ENCODE results near the gene GPR173. TPM values are rescaled to one million over a fixed set of nuclear protein-coding genes. Genes with fewer than 3 reads are reported as not detected.

The GPR173 gene
- total RNA-seq, 1 donor from 2014 or later: 4.8 TPM

- no peak for DNase-seq
Observed at GRCh38 chrX:53089925-53090324, 41.3 kb downstream of the GPR173 start.

DNA sequence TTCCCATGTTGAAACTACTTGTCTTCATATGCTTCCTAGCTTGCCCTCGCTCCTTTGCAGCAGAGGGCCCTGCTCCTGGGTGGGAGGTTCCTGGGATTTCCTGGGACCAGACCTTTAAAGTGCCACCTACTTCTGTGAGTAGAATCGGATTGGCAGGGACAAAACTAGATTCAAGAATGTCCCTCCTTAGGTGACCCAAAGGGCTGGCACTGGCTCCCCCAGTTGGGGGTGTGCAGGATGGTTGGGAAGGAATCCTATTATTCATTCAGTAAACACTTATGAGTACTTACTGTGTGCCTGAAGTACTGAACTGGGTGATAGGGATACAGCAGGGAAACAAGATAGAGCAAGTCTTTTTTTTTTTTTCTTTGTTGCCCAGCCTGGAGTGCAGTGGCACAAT is 42.8 kb downstream of the GPR173 start:
- DNase-seq: no peak

DNA sequence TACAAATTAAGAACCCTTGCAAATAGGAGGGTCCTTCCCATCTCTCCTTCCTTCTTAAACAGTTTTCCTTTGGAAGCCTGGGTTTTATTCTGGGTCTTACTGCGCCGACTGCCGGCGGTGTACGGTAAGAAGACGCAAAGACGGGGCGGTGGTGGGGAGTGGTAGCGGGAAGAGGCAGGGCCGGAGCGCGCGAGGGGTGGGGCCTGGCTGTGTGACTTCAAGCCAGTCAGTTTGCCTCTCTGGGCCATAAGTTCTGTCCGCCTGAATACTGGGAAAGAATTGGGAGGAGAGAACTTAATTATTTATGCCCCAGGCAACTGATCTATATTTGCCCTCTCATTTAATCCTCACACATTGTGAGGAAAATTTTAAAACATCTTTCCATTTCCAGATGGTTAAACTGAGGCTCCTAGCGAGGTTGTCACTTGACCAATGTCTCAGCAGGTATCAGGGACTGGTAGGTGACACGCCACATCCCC is 44.6 kb downstream of the GPR173 start:
- DNase-seq: peak; percentile 66

DNA sequence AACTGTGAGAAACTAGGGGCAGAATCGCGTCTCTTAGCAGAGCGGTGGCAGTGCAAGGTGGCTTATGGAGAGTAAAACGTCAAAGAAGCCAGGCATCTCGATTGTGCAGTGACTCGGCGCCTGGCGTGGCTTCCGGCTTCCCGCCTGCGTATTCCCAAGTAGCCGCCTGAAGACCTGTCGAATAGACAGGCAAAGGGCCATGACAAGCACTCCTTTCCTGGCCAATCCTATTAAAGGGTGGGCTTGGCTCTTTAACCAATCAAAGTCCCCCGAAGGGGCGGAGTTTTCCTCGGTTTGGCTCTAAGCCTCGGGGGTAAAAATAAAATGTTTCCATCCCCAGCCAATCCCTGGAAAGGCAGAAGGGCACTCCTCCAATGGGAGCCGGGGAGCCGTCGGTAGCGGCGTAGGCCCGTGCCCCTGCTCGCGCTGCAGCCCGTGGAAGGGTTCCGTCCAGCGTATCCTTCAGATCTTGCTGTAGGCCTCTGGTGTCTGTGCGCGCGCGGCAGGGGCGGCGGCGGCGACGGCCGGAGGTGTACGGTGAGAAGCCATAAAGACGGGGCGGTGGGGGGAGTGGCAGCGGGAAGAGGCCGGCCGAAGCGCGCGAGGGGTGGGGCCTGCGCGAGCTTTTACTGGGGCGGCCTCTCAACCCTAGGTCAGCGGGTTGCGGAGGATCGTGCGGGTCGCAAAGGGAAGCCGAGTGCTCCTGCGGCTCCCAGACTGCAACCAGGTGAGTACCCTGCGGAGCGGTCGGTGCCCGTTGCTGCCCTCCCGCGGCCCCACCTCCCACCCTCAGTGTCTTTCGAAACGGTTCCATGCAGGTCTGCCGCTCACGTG is 45.4 kb downstream of the GPR173 start, which contains the start of gene KANTR:
Gene KANTR (plus strand): TSS at position 395 of the 834 bp plus-strand sequence. CDS start 30,131 bp downstream, outside the sequence.
- peak; percentile 93 for DNase-seq

GRCh38 chrX:53094582-53094905 is 46.0 kb downstream of the GPR173 start:
- no peak for DNase-seq

DNA sequence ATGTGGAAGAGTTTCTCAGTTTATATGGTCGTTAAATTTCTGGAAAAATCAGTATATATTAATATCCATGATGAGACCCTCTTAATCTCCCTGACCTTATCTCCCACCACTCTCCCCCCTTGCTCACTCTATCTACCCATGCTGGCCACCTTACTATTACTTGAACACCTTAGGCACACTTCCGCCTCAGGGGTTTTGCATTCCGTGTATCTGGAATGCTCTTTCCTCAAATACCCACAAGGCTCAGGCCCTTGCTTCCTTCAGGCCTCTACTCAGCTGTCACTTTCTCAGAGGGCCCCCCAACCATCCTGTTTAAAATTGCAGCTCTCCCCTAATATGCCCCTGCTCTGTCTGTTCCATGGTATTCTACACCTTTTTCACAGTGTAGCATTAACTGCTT is 47.2 kb downstream of the GPR173 start:
- DNase-seq: no peak

DNA sequence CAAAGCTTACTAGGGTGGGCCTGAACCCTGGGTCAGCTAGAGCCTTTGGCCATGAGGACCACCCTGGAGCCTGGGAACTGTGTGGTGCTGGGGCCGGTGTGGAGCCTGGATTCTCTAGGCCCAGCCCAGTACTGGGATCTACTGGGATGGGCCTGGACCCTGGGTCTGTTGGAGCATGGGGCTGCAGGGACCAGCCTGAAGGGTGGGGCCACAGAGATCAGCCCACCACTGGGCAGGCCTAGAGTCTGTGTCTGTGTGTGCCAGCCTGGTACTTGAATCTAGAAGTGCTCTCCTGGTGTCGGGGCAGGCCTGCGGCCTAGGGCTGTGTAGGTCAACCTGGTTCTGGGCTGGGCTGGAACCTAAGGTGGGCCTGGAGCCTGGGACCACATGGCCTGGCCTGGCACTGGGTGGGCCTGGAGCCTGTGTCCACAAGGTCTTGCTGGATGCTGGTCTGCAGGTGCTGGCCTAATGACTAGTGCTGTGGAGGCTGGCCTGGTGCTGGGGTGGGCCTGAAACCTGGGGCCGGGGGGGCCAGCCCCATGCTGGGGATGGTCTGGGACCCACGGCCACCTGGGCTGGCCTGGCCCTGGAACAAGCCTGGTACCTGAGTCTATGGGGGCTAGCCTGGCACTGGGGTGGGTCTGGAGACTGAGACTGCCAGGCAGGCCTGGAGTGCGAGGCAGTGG is 66.4 kb downstream of the GPR173 start:
- DNase-seq: no peak

GRCh38 chrX:53115550-53115874 is 66.9 kb downstream of the GPR173 start:
- no peak for DNase-seq

- no peak for DNase-seq
Observed at GRCh38 chrX:53116101-53116500, 67.5 kb downstream of the GPR173 start.

- DNase-seq: no peak
Observed at GRCh38 chrX:53122013-53122412, 73.4 kb downstream of the GPR173 start.

DNA sequence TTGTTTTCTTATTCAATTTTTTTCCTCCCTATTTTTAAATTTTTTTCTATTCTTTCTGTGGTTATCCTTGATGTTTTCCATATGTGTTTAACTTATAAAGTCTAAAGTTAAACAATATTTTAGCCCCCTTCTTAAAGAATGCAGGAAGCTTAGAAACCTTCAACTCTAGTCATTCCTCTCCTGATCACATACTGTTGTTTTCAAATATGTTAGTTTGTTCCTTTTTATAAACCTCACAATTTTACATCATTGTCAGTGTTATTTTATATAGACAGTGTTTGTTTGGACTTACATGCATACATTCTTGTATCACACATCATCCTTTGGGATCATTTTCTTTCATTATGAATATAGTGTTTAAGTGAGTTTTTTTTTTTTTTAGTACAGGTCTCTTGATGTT is 76.9 kb downstream of the GPR173 start:
- no peak for DNase-seq

GRCh38 chrX:53126377-53126776 is 77.8 kb downstream of the GPR173 start:
- no peak for DNase-seq

- no peak for DNase-seq
Observed at GRCh38 chrX:53128097-53128749, 79.6 kb downstream of the GPR173 start.

Small RNA genes within 50 kb of the gene (small RNA-seq; reads per million reads assigned to genes)
- not detected for gene AL591212.2 (ENCODE audit: low replicate concordance)

Other genes with a start within 250 kb of the GPR173 start
- gene XAGE5, start 237.5 kb upstream of the GPR173 start, total RNA-seq: not detected
- not detected for gene XAGE3, start 180.7 kb upstream of the GPR173 start, total RNA-seq
- 31.2 TPM for gene FAM156B, start 151.5 kb upstream of the GPR173 start, total RNA-seq
- 26.0 TPM for gene FAM156A, start 90.3 kb upstream of the GPR173 start, total RNA-seq
- gene TSPYL2, start 33.6 kb downstream of the GPR173 start, total RNA-seq: 16.9 TPM
- 15.1 TPM for gene KANTR, start 45.4 kb downstream of the GPR173 start, total RNA-seq
- 105 TPM for gene KDM5C, start 176.4 kb downstream of the GPR173 start, total RNA-seq
- 6.6 TPM for gene IQSEC2, start 232.8 kb downstream of the GPR173 start, total RNA-seq